HG03439 (cell line): ENCODE data around the gene BPI.
"Not testable (repeated sequence)": the region's sequence is repeated elsewhere in the genome, so short reads cannot be mapped to it uniquely, and the experiment has no call there.

Source experiments
- ATAC-seq: cut with Tn5 transposase; IDR thresholded peaks from one replicate; pipeline ENCODE4 v1.9.1; 2021; ENCODE audit warnings: mild to moderate bottlenecking, moderate library complexity; ENCODE audit not compliant: unreplicated experiment

BPI gene

GRCh38 chr20:38331814-38332213 is 27.9 kb downstream of the BPI start:
- ATAC-seq: no peak

GRCh38 chr20:38334016-38334415 is 30.1 kb downstream of the BPI start:
- ATAC-seq: no peak

- no peak for ATAC-seq
Observed at GRCh38 chr20:38336726-38337125, 32.8 kb downstream of the BPI start.

- no peak for ATAC-seq
Observed at GRCh38 chr20:38337561-38338140, 33.7 kb downstream of the BPI start.

- no peak for ATAC-seq
Observed at GRCh38 chr20:38338849-38339520, 35.0 kb downstream of the BPI start.

- ATAC-seq: not testable (repeated sequence)
Observed at GRCh38 chr20:38339521-38339896, 35.6 kb downstream of the BPI start.

GRCh38 chr20:38339997-38340396 is 36.0 kb downstream of the BPI start:
- ATAC-seq: no peak

- ATAC-seq: no peak
Observed at GRCh38 chr20:38340693-38341092, 36.7 kb downstream of the BPI start.

- ATAC-seq: no peak
Observed at GRCh38 chr20:38342216-38342615, 38.3 kb downstream of the BPI start.

- ATAC-seq: no peak
Observed at GRCh38 chr20:38342713-38343310, 38.9 kb downstream of the BPI start.

GRCh38 chr20:38343311-38344106 is 39.6 kb downstream of the BPI start:
- ATAC-seq: no peak

- ATAC-seq: no peak
Observed at GRCh38 chr20:38344107-38344701, 40.2 kb downstream of the BPI start.

- no peak for ATAC-seq
Observed at GRCh38 chr20:38345643-38346042, 41.7 kb downstream of the BPI start.

GRCh38 chr20:38346247-38346651 is 42.3 kb downstream of the BPI start, which contains the start of gene LBP:
TSS of gene LBP (plus strand) at chr20:38346482. CDS start at chr20:38346517, 35 bp downstream.
- no peak for ATAC-seq

GRCh38 chr20:38346741-38347140 is 42.8 kb downstream of the BPI start:
- ATAC-seq: no peak

- ATAC-seq: no peak
Observed at GRCh38 chr20:38349856-38350255, 45.9 kb downstream of the BPI start.

GRCh38 chr20:38350879-38351775 is 47.2 kb downstream of the BPI start:
- ATAC-seq: no peak

GRCh38 chr20:38353316-38353715 is 49.4 kb downstream of the BPI start:
- ATAC-seq: no peak

GRCh38 chr20:38354227-38354626 is 50.3 kb downstream of the BPI start:
- no peak for ATAC-seq
